GM15510 (cell line): ENCODE measurements around the gene ALOX12.
A peak's percentile ranks its signal among the peaks of the same experiment; 100 is the strongest.

Source experiments
- POLR2A ChIP-seq: IDR thresholded peaks from 3 replicates; pipeline ENCODE4 v1.6.1; 2011; ENCODE audit warnings: borderline replicate concordance; ENCODE audit not compliant: insufficient read length; ENCODE audit errors: extremely low read depth

ALOX12 gene

GRCh38 chr17:7026471-7027115, 30.7 kb downstream of the ALOX12 start:
- TF ChIP-seq POLR2A = no peak

GRCh38 chr17:7027335-7027734, 31.5 kb downstream of the ALOX12 start:
- no peak for TF ChIP-seq POLR2A

GRCh38 chr17:7029096-7029495, 33.2 kb downstream of the ALOX12 start:
- TF ChIP-seq POLR2A = no peak

GRCh38 chr17:7029659-7030058, 33.8 kb downstream of the ALOX12 start:
- no peak for TF ChIP-seq POLR2A

- TF ChIP-seq POLR2A = no peak
Observed at GRCh38 chr17:7034955-7035590, 39.2 kb downstream of the ALOX12 start.

- peak; percentile 93 for TF ChIP-seq POLR2A
Observed at GRCh38 chr17:7035591-7036368, 39.9 kb downstream of the ALOX12 start, which contains the start of gene SLC16A13. Gene SLC16A13 (plus strand): TSS chr17:7036015. CDS start chr17:7036383, 368 bp downstream.

- no peak for TF ChIP-seq POLR2A
Observed at GRCh38 chr17:7038025-7038862, 42.4 kb downstream of the ALOX12 start.

- TF ChIP-seq POLR2A = no peak
Observed at GRCh38 chr17:7039832-7040231, 44.0 kb downstream of the ALOX12 start.

- TF ChIP-seq POLR2A = no peak
Observed at GRCh38 chr17:7041607-7042500, 46.0 kb downstream of the ALOX12 start.

- TF ChIP-seq POLR2A = no peak
Observed at GRCh38 chr17:7042501-7043181, 46.8 kb downstream of the ALOX12 start.

GRCh38 chr17:7043182-7043496, 47.3 kb downstream of the ALOX12 start:
- TF ChIP-seq POLR2A = no peak

- TF ChIP-seq POLR2A = no peak
Observed at GRCh38 chr17:7043497-7044198, 47.8 kb downstream of the ALOX12 start, which contains the start of gene SLC16A11. Gene SLC16A11 (minus strand): TSS chr17:7044092. CDS start chr17:7043513, 579 bp downstream.
